GM23338 (cell line): ENCODE data around the gene SOX12.
A peak's percentile ranks its signal among the peaks of the same experiment; 100 is the strongest.

Experiments
- CTCF ChIP-seq, 2 experiments: fragments of 200-600 bp in 1 of 2; sonication (generic) in 1 of 2; conservative IDR thresholded peaks; 2 replicates each; pipeline versions ENCODE4 v1.5.1 to v1.6.1; 2016 to 2017; ENCODE audit warnings: antibody characterized with exemption in 2 of 2, low read depth in 2 of 2, mild to moderate bottlenecking in 2 of 2, moderate library complexity in 1 of 2
- EZH2 ChIP-seq: fragments of 200-600 bp; sonication (generic); IDR thresholded peaks from one replicate; pipeline ENCODE4 v1.8.0; 2017; ENCODE audit warnings: antibody characterized with exemption, mild to moderate bottlenecking, low read depth; ENCODE audit not compliant: unreplicated experiment
- POLR2AphosphoS5 ChIP-seq: IDR thresholded peaks from 2 replicates; pipeline ENCODE4 v1.6.1; 2016; ENCODE audit warnings: antibody characterized with exemption, low read depth
- REST ChIP-seq: IDR thresholded peaks from one replicate; pipeline ENCODE4 v1.6.1; 2018; ENCODE audit warnings: antibody characterized with exemption; ENCODE audit not compliant: unreplicated experiment
- TF ChIP-seq, protein P1 (sequence below): IDR thresholded peaks from 2 replicates; pipeline ENCODE4 v1.6.1; 2016; ENCODE audit warnings: antibody characterized with exemption

- TF ChIP-seq EZH2: no peak
- peak; percentile 60; the same call in 1 of the 2 replicates for TF ChIP-seq POLR2AphosphoS5
- TF ChIP-seq REST: no peak
- no peak for TF ChIP-seq CTCF (conservative IDR thresholded peaks at IDR 0.05; ENCODE audit: low read depth in 2 of 2)
- TF ChIP-seq, protein P1, sequence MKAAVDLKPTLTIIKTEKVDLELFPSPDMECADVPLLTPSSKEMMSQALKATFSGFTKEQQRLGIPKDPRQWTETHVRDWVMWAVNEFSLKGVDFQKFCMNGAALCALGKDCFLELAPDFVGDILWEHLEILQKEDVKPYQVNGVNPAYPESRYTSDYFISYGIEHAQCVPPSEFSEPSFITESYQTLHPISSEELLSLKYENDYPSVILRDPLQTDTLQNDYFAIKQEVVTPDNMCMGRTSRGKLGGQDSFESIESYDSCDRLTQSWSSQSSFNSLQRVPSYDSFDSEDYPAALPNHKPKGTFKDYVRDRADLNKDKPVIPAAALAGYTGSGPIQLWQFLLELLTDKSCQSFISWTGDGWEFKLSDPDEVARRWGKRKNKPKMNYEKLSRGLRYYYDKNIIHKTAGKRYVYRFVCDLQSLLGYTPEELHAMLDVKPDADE: no peak
These were observed 22.5 kb downstream of the SOX12 start for GRCh38 chr20:347640-348484.
